Ishikawa (cell line): ENCODE measurements around the gene LAGE3.

ENCODE experiments used
- CEBPB ChIP-seq: IDR thresholded peaks from 2 replicates; pipeline ENCODE4 v1.6.1; 2012
- CREB1 ChIP-seq: IDR thresholded peaks from 2 replicates; pipeline ENCODE4 v1.6.1; 2012; ENCODE audit warnings: low read depth
- EGR1 ChIP-seq: IDR thresholded peaks from 2 replicates; pipeline ENCODE4 v1.6.1; 2012
- EP300 ChIP-seq: IDR thresholded peaks from 2 replicates; pipeline ENCODE4 v1.6.1; 2012; ENCODE audit warnings: borderline replicate concordance
- FOXM1 ChIP-seq: IDR thresholded peaks from 2 replicates; pipeline ENCODE4 v1.6.1; 2012; ENCODE audit warnings: low read depth, borderline replicate concordance
- RAD21 ChIP-seq: IDR thresholded peaks from 2 replicates; pipeline ENCODE4 v1.6.1; 2012; ENCODE audit warnings: low read depth
- TAF1 ChIP-seq: IDR thresholded peaks from 2 replicates; pipeline ENCODE4 v1.6.1; 2012; ENCODE audit warnings: low read depth, mild to moderate bottlenecking
- TCF12 ChIP-seq: IDR thresholded peaks from 2 replicates; pipeline ENCODE4 v1.6.1; 2012; ENCODE audit warnings: low read depth
- TEAD4 ChIP-seq: IDR thresholded peaks from 2 replicates; pipeline ENCODE4 v1.6.1; 2012
- USF1 ChIP-seq: IDR thresholded peaks from 2 replicates; pipeline ENCODE4 v1.6.1; 2012
- YY1 ChIP-seq: IDR thresholded peaks from 2 replicates; pipeline ENCODE4 v1.6.1; 2012; ENCODE audit warnings: low read depth
- ZBTB7A ChIP-seq: IDR thresholded peaks from 2 replicates; pipeline ENCODE4 v1.6.1; 2012; ENCODE audit warnings: low read depth
- TF ChIP-seq, protein P1 (sequence below): IDR thresholded peaks from 2 replicates; pipeline ENCODE4 v1.6.1; 2012; ENCODE audit warnings: low read depth, mild to moderate bottlenecking
- TF ChIP-seq, protein P2 (sequence below): IDR thresholded peaks from 2 replicates; pipeline ENCODE4 v1.6.1; 2012

DNA sequence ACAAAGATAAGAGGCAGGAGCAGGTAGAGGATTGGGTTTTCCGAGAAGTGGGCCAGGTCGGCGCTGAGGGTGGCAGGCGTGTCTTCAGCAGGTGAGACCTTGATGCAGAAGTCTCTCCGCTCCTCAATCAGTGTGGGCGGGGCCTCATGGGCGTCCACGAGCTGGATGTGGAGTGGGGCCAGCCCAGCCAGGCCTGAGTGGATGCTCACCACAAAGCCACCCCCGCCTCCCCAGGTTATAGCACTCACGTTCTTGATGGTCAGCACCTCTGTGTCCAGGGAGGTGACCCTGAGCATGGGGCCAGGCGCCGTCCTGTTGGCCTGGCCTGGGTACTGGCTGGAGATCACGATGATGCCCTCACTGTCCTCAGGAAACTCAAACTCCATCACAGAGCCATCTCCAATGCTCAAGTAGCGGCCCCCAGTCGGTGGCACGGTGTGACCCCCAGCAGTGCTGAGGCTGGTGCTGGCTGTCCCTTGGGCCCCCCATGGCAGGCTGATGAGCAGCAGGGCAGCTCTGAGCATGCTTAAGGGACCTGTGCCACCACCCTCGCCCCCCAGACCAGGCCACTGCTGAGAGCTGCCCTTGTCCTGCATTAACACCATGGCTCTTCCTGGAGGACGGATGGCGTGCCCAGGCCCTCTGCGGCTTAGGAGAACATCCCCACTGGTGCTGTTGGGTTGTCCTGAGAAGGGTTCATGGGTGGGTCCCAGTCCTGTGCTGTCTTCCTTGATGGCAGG, 9.4 kb upstream of the LAGE3 start:
- no peak for TF ChIP-seq TAF1
- no peak for TF ChIP-seq CREB1
- TF ChIP-seq CEBPB, result no peak
- TF ChIP-seq EGR1, result no peak
- TF ChIP-seq EP300, result no peak
- TF ChIP-seq, protein P1, sequence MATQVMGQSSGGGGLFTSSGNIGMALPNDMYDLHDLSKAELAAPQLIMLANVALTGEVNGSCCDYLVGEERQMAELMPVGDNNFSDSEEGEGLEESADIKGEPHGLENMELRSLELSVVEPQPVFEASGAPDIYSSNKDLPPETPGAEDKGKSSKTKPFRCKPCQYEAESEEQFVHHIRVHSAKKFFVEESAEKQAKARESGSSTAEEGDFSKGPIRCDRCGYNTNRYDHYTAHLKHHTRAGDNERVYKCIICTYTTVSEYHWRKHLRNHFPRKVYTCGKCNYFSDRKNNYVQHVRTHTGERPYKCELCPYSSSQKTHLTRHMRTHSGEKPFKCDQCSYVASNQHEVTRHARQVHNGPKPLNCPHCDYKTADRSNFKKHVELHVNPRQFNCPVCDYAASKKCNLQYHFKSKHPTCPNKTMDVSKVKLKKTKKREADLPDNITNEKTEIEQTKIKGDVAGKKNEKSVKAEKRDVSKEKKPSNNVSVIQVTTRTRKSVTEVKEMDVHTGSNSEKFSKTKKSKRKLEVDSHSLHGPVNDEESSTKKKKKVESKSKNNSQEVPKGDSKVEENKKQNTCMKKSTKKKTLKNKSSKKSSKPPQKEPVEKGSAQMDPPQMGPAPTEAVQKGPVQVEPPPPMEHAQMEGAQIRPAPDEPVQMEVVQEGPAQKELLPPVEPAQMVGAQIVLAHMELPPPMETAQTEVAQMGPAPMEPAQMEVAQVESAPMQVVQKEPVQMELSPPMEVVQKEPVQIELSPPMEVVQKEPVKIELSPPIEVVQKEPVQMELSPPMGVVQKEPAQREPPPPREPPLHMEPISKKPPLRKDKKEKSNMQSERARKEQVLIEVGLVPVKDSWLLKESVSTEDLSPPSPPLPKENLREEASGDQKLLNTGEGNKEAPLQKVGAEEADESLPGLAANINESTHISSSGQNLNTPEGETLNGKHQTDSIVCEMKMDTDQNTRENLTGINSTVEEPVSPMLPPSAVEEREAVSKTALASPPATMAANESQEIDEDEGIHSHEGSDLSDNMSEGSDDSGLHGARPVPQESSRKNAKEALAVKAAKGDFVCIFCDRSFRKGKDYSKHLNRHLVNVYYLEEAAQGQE, result no peak
- no peak for TF ChIP-seq TCF12
- no peak for TF ChIP-seq TEAD4
- TF ChIP-seq RAD21, result no peak
- TF ChIP-seq, protein P2, sequence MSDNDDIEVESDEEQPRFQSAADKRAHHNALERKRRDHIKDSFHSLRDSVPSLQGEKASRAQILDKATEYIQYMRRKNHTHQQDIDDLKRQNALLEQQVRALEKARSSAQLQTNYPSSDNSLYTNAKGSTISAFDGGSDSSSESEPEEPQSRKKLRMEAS, result no peak
- no peak for TF ChIP-seq USF1
- no peak for TF ChIP-seq FOXM1
- TF ChIP-seq YY1, result no peak
- TF ChIP-seq ZBTB7A, result no peak
